UCSD-AML1 (cell line): ENCODE measurements around the gene UTF1.
A peak's percentile ranks its signal among the peaks of the same experiment; 100 is the strongest.
"Not testable (repeated sequence)": the region's sequence is repeated elsewhere in the genome, so short reads cannot be mapped to it uniquely, and the experiment has no call there.

Experiments
- DNase-seq: peaks from one replicate; lab custom pipeline; 2025; ENCODE audit not compliant: unreplicated experiment; lab: John Stamatoyannopoulos, UW

UTF1 gene

DNA sequence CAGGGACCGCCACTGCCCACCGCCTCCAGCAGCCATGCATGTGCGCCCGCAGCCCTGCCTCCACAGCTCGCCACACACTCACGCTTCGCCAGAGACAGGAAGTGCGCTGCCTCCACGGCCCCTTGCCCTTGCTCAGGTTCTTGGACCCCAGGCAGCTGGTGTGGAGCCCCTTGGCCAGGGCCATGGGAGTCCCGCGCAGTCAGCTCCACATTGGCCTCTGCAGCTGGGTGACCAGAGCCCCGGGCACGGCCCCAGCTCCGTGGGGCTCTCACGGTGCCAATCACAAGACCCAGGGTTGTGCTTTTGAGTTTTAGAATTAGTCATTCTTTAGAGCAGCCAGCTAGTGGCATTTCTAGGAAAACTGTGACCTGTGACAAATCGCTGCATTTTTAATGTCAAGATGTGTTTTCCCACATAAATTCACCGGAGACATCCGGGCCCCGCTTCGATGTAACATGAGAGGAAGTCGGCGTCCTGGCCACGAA is 4.3 kb upstream of the UTF1 start:
- no peak for DNase-seq

DNA sequence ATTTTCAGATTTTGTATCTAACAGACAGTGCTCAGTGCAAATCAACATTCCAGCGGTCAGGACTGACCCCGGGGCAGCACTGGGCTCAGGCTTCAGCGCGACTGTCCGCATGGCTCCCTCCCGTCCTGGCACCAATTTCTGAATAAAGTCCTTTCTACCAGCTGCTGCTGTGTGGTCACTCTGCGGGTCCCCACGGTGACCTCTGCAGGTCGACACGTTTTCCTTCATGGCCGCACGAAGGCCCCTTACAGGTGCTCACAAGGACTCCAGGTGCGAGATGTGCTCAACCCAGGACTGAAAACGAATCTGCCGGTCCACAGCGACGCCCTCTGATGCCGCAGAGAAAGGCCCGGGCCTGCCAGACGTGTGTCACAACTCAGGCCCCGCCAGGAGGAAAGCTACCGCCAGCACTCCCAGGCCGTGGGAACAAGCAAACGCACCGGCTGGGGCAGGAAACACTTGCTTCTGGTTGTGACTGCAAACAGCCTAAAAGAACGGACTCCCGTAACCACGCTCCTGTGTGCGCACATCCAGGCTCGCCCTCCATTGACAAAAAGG is 3.7 kb upstream of the UTF1 start:
- DNase-seq: peak; percentile 40

GRCh38 chr10:133227256-133227655 is 2.8 kb upstream of the UTF1 start:
- DNase-seq: no peak

DNA sequence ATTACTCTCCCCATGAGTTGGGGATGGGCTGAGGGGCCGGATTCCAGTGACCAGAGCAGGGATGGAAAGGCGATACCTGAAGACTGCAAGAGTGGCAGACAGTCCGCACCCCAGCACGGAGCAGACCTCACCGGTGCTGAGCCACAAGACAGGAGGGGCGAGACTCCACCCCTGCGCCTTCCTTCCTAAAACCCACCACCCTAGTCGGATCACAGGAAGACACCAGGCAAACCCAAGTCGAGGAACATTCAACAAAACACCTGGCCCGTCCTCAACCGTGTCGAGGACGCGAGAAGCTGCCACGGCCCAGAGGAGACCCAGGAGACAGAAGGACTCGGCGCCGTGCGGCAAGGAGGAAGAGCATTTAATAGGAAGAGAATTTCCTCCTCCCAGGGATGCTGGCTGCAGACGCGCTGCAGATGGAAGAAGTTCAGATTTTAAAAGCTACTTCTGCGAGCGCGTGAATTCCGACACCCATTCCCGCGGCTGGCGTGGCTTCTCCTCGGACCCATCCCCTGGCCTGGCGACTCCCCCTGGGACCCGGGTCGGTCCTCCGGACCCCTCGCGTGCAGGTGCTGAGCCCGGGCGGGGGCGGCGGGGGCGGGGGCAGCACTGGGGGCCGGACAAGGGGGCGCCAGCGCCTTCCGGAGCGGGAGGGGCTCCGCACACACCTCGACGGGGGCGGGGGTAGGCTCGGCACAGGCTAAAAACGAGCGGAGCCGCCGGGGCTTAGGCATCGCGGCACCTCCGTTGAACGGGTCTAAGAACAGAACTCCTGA is 563 bp upstream of the UTF1 start:
- DNase-seq: no peak

DNA sequence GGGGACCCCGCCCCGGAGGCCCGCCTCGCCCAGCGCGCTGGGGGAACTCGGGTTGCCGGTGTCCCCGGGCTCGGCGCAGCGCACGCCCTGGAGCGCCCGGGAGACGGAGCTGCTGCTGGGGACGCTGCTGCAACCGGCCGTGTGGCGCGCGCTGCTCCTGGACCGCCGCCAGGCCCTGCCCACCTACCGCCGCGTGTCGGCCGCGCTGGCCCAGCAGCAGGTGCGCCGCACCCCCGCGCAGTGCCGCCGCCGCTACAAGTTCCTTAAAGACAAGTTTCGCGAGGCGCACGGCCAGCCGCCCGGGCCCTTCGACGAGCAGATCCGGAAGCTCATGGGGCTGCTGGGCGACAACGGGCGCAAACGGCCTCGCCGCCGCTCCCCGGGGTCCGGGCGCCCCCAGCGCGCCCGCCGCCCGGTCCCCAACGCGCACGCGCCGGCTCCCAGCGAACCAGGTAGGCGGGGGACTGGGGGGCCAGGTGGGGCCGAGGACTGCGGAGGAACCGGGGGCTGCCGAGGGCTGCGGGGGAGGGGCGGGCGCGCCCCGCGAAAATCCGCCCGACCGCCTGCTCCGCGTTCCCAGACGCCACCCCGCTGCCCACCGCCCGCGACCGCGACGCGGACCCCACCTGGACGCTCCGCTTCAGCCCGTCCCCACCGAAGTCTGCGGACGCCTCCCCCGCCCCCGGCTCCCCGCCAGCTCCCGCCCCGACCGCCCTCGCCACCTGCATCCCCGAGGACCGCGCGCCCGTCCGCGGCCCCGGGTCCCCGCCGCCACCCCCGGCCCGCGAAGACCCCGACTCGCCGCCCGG is 574 bp downstream of the UTF1 start:
- no peak for DNase-seq

GRCh38 chr10:133231244-133231945 is 1.4 kb downstream of the UTF1 start:
- DNase-seq: no peak

- DNase-seq: no peak
Observed at GRCh38 chr10:133231946-133232574, 2.0 kb downstream of the UTF1 start.

- DNase-seq: not testable (repeated sequence)
Observed at GRCh38 chr10:133234796-133235195, 4.8 kb downstream of the UTF1 start.

DNA sequence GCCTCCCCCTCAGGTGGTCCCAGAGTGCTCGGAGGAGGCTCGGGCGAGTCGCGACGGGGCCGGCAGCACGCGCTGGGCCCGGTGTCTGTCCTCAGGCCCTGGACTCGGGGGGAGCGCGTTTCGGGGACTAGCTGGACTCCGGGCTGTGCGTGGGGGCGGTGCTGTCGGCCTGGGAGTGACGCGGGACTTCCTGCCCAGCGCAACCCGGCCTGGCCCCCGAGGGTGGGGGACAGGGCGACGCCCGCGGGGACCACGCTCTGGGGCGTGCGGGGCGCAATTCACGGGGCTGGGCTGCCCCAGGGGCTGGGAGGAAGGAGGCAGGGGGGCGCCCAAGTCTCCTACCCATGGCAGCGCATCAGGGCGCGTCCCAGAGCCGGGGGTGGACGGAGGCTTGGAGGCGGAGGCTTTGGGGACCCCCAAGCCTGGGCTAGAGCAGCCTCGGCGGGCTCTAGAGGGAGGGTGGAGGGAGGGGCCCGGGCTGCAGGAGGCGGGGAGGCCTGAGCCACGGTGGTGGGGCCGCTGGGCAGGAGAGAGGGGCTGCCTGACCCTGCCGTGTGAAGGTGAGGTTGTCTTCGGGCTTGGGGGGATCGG is 5.3 kb downstream of the UTF1 start:
- DNase-seq: no peak

DNA sequence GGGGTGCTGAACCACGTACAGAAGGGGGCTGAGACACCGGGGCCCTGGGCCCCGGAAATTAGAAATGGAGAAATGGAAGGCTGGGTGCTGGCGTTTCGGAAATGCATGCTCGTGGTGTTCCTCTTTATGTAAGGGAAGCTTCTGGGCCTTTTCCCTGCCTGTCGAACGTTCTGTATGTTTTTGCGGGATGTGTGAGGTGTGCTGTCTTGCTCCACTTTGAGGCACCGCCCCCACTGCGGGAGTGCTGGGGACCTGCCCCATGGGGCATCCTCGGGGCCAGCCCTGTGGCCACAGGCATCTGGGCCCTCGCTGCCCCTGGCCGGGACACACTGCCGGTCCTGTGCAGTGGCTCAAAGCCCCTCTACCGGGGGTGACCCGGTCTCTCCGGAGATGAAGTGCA is 5.9 kb downstream of the UTF1 start:
- no peak for DNase-seq

DNA sequence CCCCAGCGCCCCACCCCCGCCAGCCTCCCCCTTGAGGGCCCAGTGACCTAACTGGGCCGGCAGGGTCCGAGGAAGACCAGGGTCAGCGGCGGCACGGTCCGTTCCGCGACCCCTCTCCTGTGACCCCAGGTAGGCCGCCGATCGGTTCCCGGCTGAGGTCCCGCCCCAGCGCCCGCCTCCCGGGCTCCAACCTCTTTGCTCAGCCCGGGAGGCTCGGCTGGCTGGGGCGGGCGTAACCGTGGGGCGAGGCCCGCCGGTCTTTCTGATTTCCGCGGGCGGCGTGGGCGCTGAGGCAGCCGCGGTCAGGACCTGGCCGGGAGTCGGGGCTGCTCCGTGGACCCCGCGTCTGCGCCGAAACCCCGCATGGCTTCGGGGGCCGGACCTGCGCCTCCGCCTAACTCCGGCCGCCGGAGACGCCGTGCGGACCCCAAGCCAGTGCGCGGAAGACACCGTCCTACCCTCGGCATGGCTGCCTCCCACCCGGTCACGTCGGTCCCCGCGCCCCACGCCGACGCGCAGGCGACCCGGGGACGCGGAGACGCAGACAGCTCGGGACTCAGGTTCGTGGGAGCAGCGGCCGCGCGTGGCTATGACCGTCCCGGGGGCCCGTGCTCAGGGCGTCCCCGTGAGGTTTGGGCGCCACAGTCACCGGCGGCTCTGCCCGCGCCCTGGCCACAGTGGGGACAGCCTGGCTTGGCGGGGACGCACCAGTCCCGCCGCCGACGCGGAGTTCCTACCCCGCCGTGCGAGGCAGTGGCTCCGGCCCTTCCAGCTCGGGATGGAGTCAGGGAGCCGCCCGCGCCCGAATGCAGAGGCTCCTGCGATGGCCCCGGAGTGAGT is 6.6 kb downstream of the UTF1 start:
- no peak for DNase-seq

DNA sequence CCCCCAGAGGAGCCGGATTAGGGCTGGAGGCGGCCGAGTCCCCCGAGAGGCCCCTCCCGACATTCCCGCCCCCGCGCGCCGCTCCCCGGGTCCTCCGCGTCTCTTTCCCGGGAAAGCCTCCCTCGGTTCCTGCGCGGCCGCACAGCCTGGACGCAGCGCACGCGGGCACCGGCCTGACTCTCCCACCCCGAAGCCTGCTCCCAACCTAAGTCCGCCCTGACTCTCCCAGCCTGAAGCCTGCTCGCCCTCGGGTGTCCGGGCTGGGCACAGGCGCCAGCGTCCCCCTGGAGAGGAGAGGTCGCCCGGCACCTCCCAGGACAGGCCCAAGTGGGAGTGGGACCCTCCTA is 7.2 kb downstream of the UTF1 start:
- no peak for DNase-seq

GRCh38 chr10:133237588-133238465 is 7.8 kb downstream of the UTF1 start, which contains the start of gene VENTX:
Gene VENTX, plus strand, starts transcription at chr10:133237855. Its CDS starts 60 bp downstream, at chr10:133237915.
- DNase-seq: no peak

- no peak for DNase-seq
Observed at GRCh38 chr10:133238466-133238804, 8.4 kb downstream of the UTF1 start.

- DNase-seq: no peak
Observed at GRCh38 chr10:133239990-133240389, 10.0 kb downstream of the UTF1 start.

DNA sequence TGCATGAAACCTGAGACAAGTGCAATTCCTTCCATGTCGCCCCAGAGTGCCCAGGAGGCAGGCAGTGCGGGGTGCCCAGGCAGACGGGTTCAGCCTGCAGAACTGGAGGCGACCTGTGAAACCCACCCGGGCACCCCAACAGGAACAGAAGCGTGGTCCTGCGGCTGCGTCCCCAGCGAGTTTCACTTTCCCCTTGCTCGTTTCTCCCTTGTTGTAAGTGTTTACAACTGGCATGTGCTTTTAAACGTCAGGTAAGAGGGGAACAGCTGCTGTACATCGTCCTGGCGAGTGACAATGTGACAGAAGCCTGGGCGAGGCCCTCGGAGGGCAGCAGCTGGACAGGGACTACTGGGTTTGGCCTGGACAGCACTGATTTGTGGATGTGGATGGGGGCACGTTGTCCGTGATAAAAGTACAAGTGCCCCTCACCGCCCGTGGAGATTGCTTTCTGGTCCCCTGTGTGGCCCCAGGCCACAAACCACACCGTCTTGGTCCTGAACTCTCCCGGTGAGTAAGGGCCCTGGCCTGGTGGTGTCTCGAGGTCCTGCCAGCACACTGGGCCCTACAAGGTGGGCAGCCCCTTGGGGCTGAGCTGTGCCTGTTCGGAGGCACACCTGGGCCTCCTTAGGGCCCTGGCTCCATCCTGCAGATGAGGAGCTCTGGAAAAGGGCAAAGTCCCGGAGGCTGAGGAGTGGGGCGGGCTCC is 11.6 kb downstream of the UTF1 start:
- no peak for DNase-seq

GRCh38 chr10:133242611-133243356 is 12.8 kb downstream of the UTF1 start:
- DNase-seq: no peak
